ENCODE results near the gene PARP3. TPM values are rescaled to one million over a fixed set of nuclear protein-coding genes. Genes with fewer than 3 reads are reported as not detected.
"Not testable (repeated sequence)": the region's sequence is repeated elsewhere in the genome, so short reads cannot be mapped to it uniquely, and the experiment has no call there.

Gene PARP3
- total RNA-seq, 1 donor from 2014 or later, result 4.6 TPM

- DNase-seq (ENCODE audit: low read depth, low spot score), result no peak
- peaks cover 33% of the 10 kb centered on the region for H3K4me1 Mint-ChIP-seq
- H3K4me3 Mint-ChIP-seq, result peak overlapping the region; percentile 84
- TF ChIP-seq CTCF (conservative IDR thresholded peaks at IDR 0.05), result no peak
- H3K9me3 Mint-ChIP-seq, result peaks cover 2% of the 10 kb centered on the region
- peaks cover 14% of the 10 kb centered on the region for H3K27me3 Mint-ChIP-seq (ENCODE audit: low read depth)
- H3K36me3 Mint-ChIP-seq (ENCODE audit: low read depth), result peaks cover 19% of the 10 kb centered on the region
- peak overlapping the region; percentile 19 for H3K27ac Mint-ChIP-seq (ENCODE audit: unreplicated experiment)
These were observed 46.4 kb downstream of the PARP3 start for GRCh38 chr3:51988286-51989146.

GRCh38 chr3:51990501-51990971 is 48.4 kb downstream of the PARP3 start:
- DNase-seq (ENCODE audit: low read depth, low spot score); H3K27ac Mint-ChIP-seq (ENCODE audit: unreplicated experiment); H3K9me3 Mint-ChIP-seq; H3K4me3 Mint-ChIP-seq: not testable (repeated sequence)
- Mint-ChIP-seq H3K36me3 (ENCODE audit: low read depth) (peaks cover 37% of the 10 kb centered on the region), H3K27me3 (ENCODE audit: low read depth) (peaks cover 14% of the 10 kb centered on the region), H3K4me1 (peaks cover 42% of the 10 kb centered on the region)

GRCh38 chr3:51992017-51992682 is 50.0 kb downstream of the PARP3 start:
- no peak for TF ChIP-seq CTCF (conservative IDR thresholded peaks at IDR 0.05)
- H3K27me3 Mint-ChIP-seq (ENCODE audit: low read depth), result peaks cover 21% of the 10 kb centered on the region
- no peak for DNase-seq (ENCODE audit: low read depth, low spot score)
- peaks cover 2% of the 10 kb centered on the region for H3K9me3 Mint-ChIP-seq
- H3K4me1 Mint-ChIP-seq, result peaks cover 53% of the 10 kb centered on the region
- peaks cover 38% of the 10 kb centered on the region for H3K36me3 Mint-ChIP-seq (ENCODE audit: low read depth)
- H3K27ac Mint-ChIP-seq (ENCODE audit: unreplicated experiment), result no peak overlapping the region
- peak overlapping the region; percentile 100 for H3K4me3 Mint-ChIP-seq

- Mint-ChIP-seq H3K4me1 (peaks cover 50% of the 10 kb centered on the region), H3K27ac (ENCODE audit: unreplicated experiment) (peak overlapping the region; percentile 67)
These were observed 51.5 kb downstream of the PARP3 start for GRCh38 chr3:51993657-51994056.

GRCh38 chr3:51994530-51994929 is 52.4 kb downstream of the PARP3 start:
- H3K4me1 Mint-ChIP-seq, result peaks cover 42% of the 10 kb centered on the region
- DNase-seq (ENCODE audit: low read depth, low spot score), result no peak
- peaks cover 2% of the 10 kb centered on the region for H3K9me3 Mint-ChIP-seq
- H3K27ac Mint-ChIP-seq (ENCODE audit: unreplicated experiment), result peak overlapping the region; percentile 94
- no peak for TF ChIP-seq CTCF (conservative IDR thresholded peaks at IDR 0.05)
- peak overlapping the region; percentile 100 for H3K4me3 Mint-ChIP-seq
- H3K27me3 Mint-ChIP-seq (ENCODE audit: low read depth), result peaks cover 25% of the 10 kb centered on the region
- peaks cover 36% of the 10 kb centered on the region for H3K36me3 Mint-ChIP-seq (ENCODE audit: low read depth)

More at GRCh38 chr3:51993657-51994056, 51.5 kb downstream of the PARP3 start:
- peaks cover 36% of the 10 kb centered on the region for H3K36me3 Mint-ChIP-seq (ENCODE audit: low read depth)
- H3K4me3 Mint-ChIP-seq, result peak overlapping the region; percentile 100
- DNase-seq (ENCODE audit: low read depth, low spot score); H3K9me3 Mint-ChIP-seq: not testable (repeated sequence)
- H3K27me3 Mint-ChIP-seq (ENCODE audit: low read depth), result peaks cover 29% of the 10 kb centered on the region

GRCh38 chr3:51995346-51996163 is 53.4 kb downstream of the PARP3 start, which contains the start of gene RPL29:
RPL29 (minus strand) TSS chr3:51995895; CDS start chr3:51995461, 434 bp downstream.
- peak; percentile 23 for TF ChIP-seq CTCF (conservative IDR thresholded peaks at IDR 0.05)
- Mint-ChIP-seq H3K4me3 (peak within 1 kb of the TSS; percentile 100), H3K36me3 (ENCODE audit: low read depth) (peaks cover 36% of the 10 kb centered on the region), H3K9me3 (peaks cover 2% of the 10 kb centered on the region), H3K4me1 (peaks cover 42% of the 10 kb centered on the region), H3K27ac (ENCODE audit: unreplicated experiment) (peak within 1 kb of the TSS; percentile 100), H3K27me3 (ENCODE audit: low read depth) (peaks cover 35% of the 10 kb centered on the region)
- DNase-seq (ENCODE audit: low read depth, low spot score), result peak; percentile 85

All from neural crest cell (in vitro differentiated cells).